H1 (cell line): ENCODE results near the gene SEMA4D. TPM values are rescaled to one million over a fixed set of nuclear protein-coding genes. Genes with fewer than 3 reads are reported as not detected.

Experiments used
- CTCF ChIA-PET: fragments of 300-600 bp; sonication (Branson Sonifier 250); formaldehyde crosslinking; loops from one replicate; lab custom pipeline; 2021; ENCODE audit not compliant: partially characterized antibody; lab: Charles Lee
- POLR2A ChIA-PET: fragments of 300-600 bp; sonication (Branson Sonifier 250); formaldehyde crosslinking; loops from one replicate; lab custom pipeline; 2021; ENCODE audit warnings: inconsistent platforms; ENCODE audit not compliant: partially characterized antibody; lab: Charles Lee
- DNase-seq, 2 experiments: peaks; one replicate each; pipeline versions ENCODE4 v3.0.0 to v3.0.0-alpha.2; 2010 to 2022; ENCODE audit warnings: low spot score in 2 of 2, low read depth in 1 of 2, mixed read lengths in 1 of 2
- FAIRE-seq: peaks from 2 replicates; lab custom pipeline; 2011; peaks lifted over from hg19 to GRCh38; lab: Jason Lieb, UNC
- H2AFZ ChIP-seq: 2 replicates; pipeline ENCODE4 v1.8.1; 2012; ENCODE audit warnings: low read length, inconsistent platforms
- H2AK5ac ChIP-seq: 2 replicates; pipeline ENCODE4 v1.6.1; 2013; ENCODE audit warnings: low read depth, low read length
- H2BK120ac ChIP-seq: replicated peaks from 2 replicates; pipeline ENCODE3; 2013; ENCODE audit warnings: low read depth, low read length, inconsistent platforms
- H2BK12ac ChIP-seq: 2 replicates; pipeline ENCODE4 v1.6.1; 2013; ENCODE audit warnings: low read depth, low read length
- H2BK15ac ChIP-seq: 2 replicates; pipeline ENCODE4 v1.6.1; 2013; ENCODE audit warnings: low read length
- H2BK20ac ChIP-seq: 2 replicates; pipeline ENCODE4 v1.6.1; 2013; ENCODE audit warnings: low read length
- H2BK5ac ChIP-seq: 2 replicates; pipeline ENCODE4 v1.6.1; 2013; ENCODE audit warnings: low read depth, low read length
- H3K14ac ChIP-seq: 2 replicates; pipeline ENCODE4 v1.6.1; 2013; ENCODE audit warnings: inconsistent platforms; ENCODE audit not compliant: insufficient read length
- H3K18ac ChIP-seq: 2 replicates; pipeline ENCODE4 v1.6.1; 2013; ENCODE audit warnings: low read length; ENCODE audit errors: extremely low read depth
- H3K23ac ChIP-seq: 2 replicates; pipeline ENCODE4 v1.6.1; 2013; ENCODE audit warnings: inconsistent platforms; ENCODE audit not compliant: insufficient read length
- H3K23me2 ChIP-seq: 2 replicates; pipeline ENCODE4 v1.6.1; 2013; ENCODE audit warnings: low read depth, low read length
- H3K27ac ChIP-seq: 2 replicates; pipeline ENCODE4 v1.6.1; 2011; ENCODE audit warnings: low read depth, low read length, inconsistent platforms
- H3K27me3 ChIP-seq, 4 experiments: replicated peaks in 1 of 4; 1 replicate in 1 of 4; 2 replicates in 3 of 4; pipeline versions ENCODE4 v1.6.1 to v1.8.1; 2011 to 2013; ENCODE audit warnings: low read length in 3 of 4, mild to moderate bottlenecking in 3 of 4, inconsistent platforms in 2 of 4, mixed read lengths in 2 of 4, moderate library complexity in 1 of 4; ENCODE audit not compliant: control insufficient read depth in 3 of 4, insufficient read depth in 3 of 4; ENCODE audit errors: extremely low read depth in 1 of 4
- H3K36me3 ChIP-seq, 4 experiments: 2 replicates each; pipeline versions ENCODE4 v1.6.1 to v1.8.1; 2011 to 2013; ENCODE audit warnings: mild to moderate bottlenecking in 4 of 4, low read length in 3 of 4, moderate library complexity in 2 of 4, control low read depth in 1 of 4, inconsistent platforms in 1 of 4; ENCODE audit not compliant: insufficient read depth in 4 of 4, control insufficient read depth in 2 of 4
- H3K4ac ChIP-seq: replicated peaks from 2 replicates; pipeline ENCODE3; 2013; ENCODE audit warnings: low read length, low read depth, mixed read lengths, inconsistent platforms; ENCODE audit not compliant: insufficient read length
- H3K4me1 ChIP-seq, 4 experiments: replicated peaks in 1 of 4; 1 replicate in 1 of 4; 2 replicates in 3 of 4; pipeline versions ENCODE4 v1.6.1 to v1.8.1; 2011 to 2013; ENCODE audit warnings: low read length in 3 of 4, inconsistent platforms in 2 of 4, mixed read lengths in 1 of 4; ENCODE audit not compliant: insufficient read depth in 4 of 4, control insufficient read depth in 3 of 4
- H3K4me2 ChIP-seq, 2 experiments: 2 replicates each; pipeline versions ENCODE4 v1.6.1 to v1.8.1; 2011 to 2013; ENCODE audit warnings: low read depth in 2 of 2, low read length in 2 of 2, control low read depth in 1 of 2, inconsistent platforms in 1 of 2, mild to moderate bottlenecking in 1 of 2; ENCODE audit not compliant: insufficient read depth in 1 of 2
- H3K4me3 ChIP-seq, 4 experiments: fragments of 200-600, 300-600 bp in 1 of 4; sonication (generic), shearing (Covaris generic), sonication (Bioruptor Twin) in 1 of 4; 2 replicates each; pipeline versions ENCODE4 v1.5.1 to v1.8.1; 2011 to 2016; ENCODE audit warnings: low read length in 4 of 4, low read depth in 3 of 4, control low read depth in 2 of 4, inconsistent platforms in 2 of 4, mild to moderate bottlenecking in 2 of 4, mixed read lengths in 1 of 4, moderate library complexity in 1 of 4; ENCODE audit not compliant: insufficient read depth in 2 of 4; ENCODE audit errors: extremely low read depth in 1 of 4
- H3K56ac ChIP-seq: replicated peaks from 2 replicates; pipeline ENCODE3; 2013; ENCODE audit warnings: low read depth, mild to moderate bottlenecking, mixed read lengths, low read length, inconsistent platforms; ENCODE audit not compliant: insufficient read length
- H3K79me1 ChIP-seq: 2 replicates; pipeline ENCODE4 v1.6.1; 2013; ENCODE audit warnings: low read depth, low read length, control low read depth
- H3K79me2 ChIP-seq, 2 experiments: 2 replicates each; pipeline versions ENCODE4 v1.6.1 to v1.8.1; 2012 to 2013; ENCODE audit warnings: low read length in 2 of 2, mild to moderate bottlenecking in 2 of 2, inconsistent platforms in 1 of 2; ENCODE audit not compliant: insufficient read depth in 2 of 2, control insufficient read depth in 1 of 2
- H3K9ac ChIP-seq, 4 experiments: replicated peaks in 1 of 4; 1 replicate in 1 of 4; 2 replicates in 3 of 4; pipeline versions ENCODE4 v1.6.1 to v1.8.1; 2011 to 2013; ENCODE audit warnings: low read depth in 3 of 4, low read length in 3 of 4, control low read depth in 2 of 4, mild to moderate bottlenecking in 2 of 4, moderate library complexity in 2 of 4, inconsistent platforms in 1 of 4; ENCODE audit errors: extremely low read depth in 1 of 4
- H3K9me3 ChIP-seq, 2 experiments: 2 replicates each; pipeline versions ENCODE4 v1.6.1 to v1.8.1; 2012 to 2013; ENCODE audit warnings: mild to moderate bottlenecking in 2 of 2, moderate library complexity in 2 of 2, control low read depth in 1 of 2, inconsistent platforms in 1 of 2, low read depth in 1 of 2, low read length in 1 of 2, mixed read lengths in 1 of 2; ENCODE audit not compliant: insufficient read depth in 2 of 2
- H4K20me1 ChIP-seq, 2 experiments: replicated peaks in 1 of 2; 2 replicates each; pipeline versions ENCODE3 to v1.8.1; 2011 to 2013; ENCODE audit warnings: inconsistent platforms in 2 of 2, low read length in 2 of 2, mild to moderate bottlenecking in 1 of 2; ENCODE audit not compliant: insufficient read depth in 2 of 2, control insufficient read depth in 1 of 2
- H4K5ac ChIP-seq: 2 replicates; pipeline ENCODE4 v1.6.1; 2013; ENCODE audit warnings: low read length, low read depth, mixed read lengths, inconsistent platforms; ENCODE audit not compliant: insufficient read length
- H4K8ac ChIP-seq: 2 replicates; pipeline ENCODE4 v1.8.0; 2013; ENCODE audit warnings: mild to moderate bottlenecking, moderate library complexity, low read length, inconsistent platforms; ENCODE audit not compliant: insufficient read depth; ENCODE audit errors: extremely low read depth
- H4K91ac ChIP-seq: replicated peaks from 2 replicates; pipeline ENCODE3; 2013; ENCODE audit warnings: low read length, mixed read lengths, inconsistent platforms; ENCODE audit not compliant: insufficient read length
- BACH1 ChIP-seq: IDR thresholded peaks from 2 replicates; pipeline ENCODE4 v1.6.1; 2012; ENCODE audit warnings: low read length, improper control_type of control experiment
- CTCF ChIP-seq, 3 experiments: IDR thresholded peaks; 1 replicate in 2 of 3; 2 replicates in 1 of 3; pipeline versions ENCODE4 v1.5.1 to v1.6.1; 2011; ENCODE audit warnings: low read length in 3 of 3, mild to moderate bottlenecking in 3 of 3, inconsistent platforms in 2 of 3, low read depth in 1 of 3, moderate library complexity in 1 of 3; ENCODE audit not compliant: insufficient read depth in 1 of 3; ENCODE audit errors: control extremely low read depth in 1 of 3
- WGBS, 2 experiments: shearing (Covaris generic) in 1 of 2; methylation state at CpG; one replicate each; pipeline versions ENCODE4 v1.1.6 to v1.1.7; 2013 to 2015; ENCODE audit warnings: low lambda C conversion rate in 2 of 2, mixed read lengths in 2 of 2, inconsistent platforms in 1 of 2, low coverage in 1 of 2, missing lambda C conversion rate in 1 of 2; ENCODE audit not compliant: insufficient replicate concordance in 2 of 2, insufficient coverage in 1 of 2, insufficient read length in 1 of 2; ENCODE audit errors: extremely low coverage in 1 of 2, missing lambda C conversion rate in 1 of 2; 5-methylcytosine and 5-hydroxymethylcytosine counted together
- polyA plus RNA-seq, 7 experiments: library from polyadenylated mRNA; depleted of rRNA in 3 of 7; stranded (reverse) in 5 of 7; unstranded in 2 of 7; fragments of >200 nt in 5 of 7; fragments of 200-250 nt in 2 of 7; gene quantifications; 1 replicate in 5 of 7; 2 replicates in 1 of 7; 4 replicates in 1 of 7; pipeline versions ENCODE4 v1.2.1 to v1.2.3, GENCODE V29; 2011 to 2013; ENCODE audit warnings: missing spikeins in 2 of 7, mixed read lengths in 2 of 7
- total RNA-seq: library from RNA; stranded (reverse); fragmentation: NEBNext Ultra II Directional; extraction: Animal tissue kit (Norgen Biotek cat#: 25700); gene quantifications from 2 replicates; pipeline ENCODE4 v1.2.1, GENCODE V29; 2021

Gene SEMA4D
- total and polyA plus RNA-seq, 2 of the 8 experiments (the other 6 are each of a cell fraction or from before 2014, with no cell fraction given) = 21.0 to 70.4 TPM

GRCh38 chr9:89382026-89382986 lies 115.6 kb downstream of the SEMA4D start:
- Histone ChIP-seq H2BK20ac (no peak overlapping the region), H3K4me3 (no peak overlapping the region), H3K4ac (no peak overlapping the region), H3K9me3 (no peaks in the 10 kb centered on the region), H3K79me2 (no peaks in the 10 kb centered on the region), H3K23me2 (no peaks in the 10 kb centered on the region), H2BK15ac (no peak overlapping the region), H3K14ac (no peak overlapping the region), H2BK120ac (no peak overlapping the region), H3K4me1 (no peaks in the 10 kb centered on the region), H3K9ac (no peak overlapping the region; a peak in 1 of 7 replicates), H4K91ac (no peak overlapping the region), H2AK5ac (no peak overlapping the region), H3K27me3 (no peaks in the 10 kb centered on the region), H4K20me1 (peaks cover 4 to 8% of the 10 kb centered on the region in 2 experiments), H3K56ac (no peak overlapping the region), H2BK5ac (no peak overlapping the region), H2BK12ac (no peak overlapping the region), H4K5ac (no peak overlapping the region), H3K79me1 (no peaks in the 10 kb centered on the region), H3K4me2 (no peak overlapping the region), H4K8ac (peak overlapping the region; percentile 43; the same call in 1 of the 2 replicates), H3K23ac (no peak overlapping the region), H2AFZ (no peak overlapping the region), H3K27ac (no peak overlapping the region), H3K36me3 (peaks cover 12 to 29% (median 21%) of the 10 kb centered on the region in 4 experiments; a peak in 7 of 8 replicates), H3K18ac (no peak overlapping the region; the same call in 1 of the 2 replicates)
- 90% methylated on average over 26 of the region's 27 CpGs; no CpG with 5 or more reads in 1 of the 2 experiments for WGBS, 2 experiments
- FAIRE-seq (no peak), DNase-seq (no peak)
- no peak for TF ChIP-seq BACH1
- TF ChIP-seq CTCF (IDR thresholded peaks at IDR 0.05; ENCODE audit: control extremely low read depth in 1 of 3, insufficient read depth in 1 of 3, low read depth in 1 of 3, low read length in 3 of 3) = peak in 1 of 3 experiments; percentile 8; a peak in 1 of 4 replicates
- CTCF ChIA-PET = interaction anchor here (0.6 to 2.0 kb wide), 3 partner anchors 19 to 219 kb away, joined by 3 to 6 read pairs (median 3); no protein-coding TSS in a partner anchor
- POLR2A ChIA-PET = no interaction called here
